Hepatocyte (in vitro differentiated cells): ENCODE measurements around the gene IL1RAPL1. TPM values are rescaled to one million over a fixed set of nuclear protein-coding genes. Genes with fewer than 3 reads are reported as not detected.

ENCODE experiments used
- DNase-seq: peaks from one replicate; pipeline ENCODE4 v3.0.0-alpha.2; 2016; ENCODE audit warnings: low spot score
- H2AFZ ChIP-seq: fragments of 200-600 bp; sonication (generic); 2 replicates; pipeline ENCODE4 v1.6.0; 2016; ENCODE audit warnings: antibody characterized with exemption, mild to moderate bottlenecking
- H3K27ac ChIP-seq: fragments of 200-600 bp; sonication (generic); 2 replicates; pipeline ENCODE4 v1.5.1; 2016; ENCODE audit warnings: mild to moderate bottlenecking
- H3K27me3 ChIP-seq: fragments of 200-600 bp; sonication (generic); 2 replicates; pipeline ENCODE4 v1.6.1; 2016
- H3K36me3 ChIP-seq: fragments of 200-600 bp; sonication (generic); replicated peaks from 2 replicates; pipeline ENCODE4 v1.5.1; 2016; ENCODE audit warnings: low read depth; ENCODE audit not compliant: insufficient read depth
- H3K4me1 ChIP-seq: fragments of 200-600 bp; sonication (generic); 2 replicates; pipeline ENCODE4 v1.5.1; 2016; ENCODE audit warnings: mild to moderate bottlenecking, moderate library complexity; ENCODE audit not compliant: insufficient read depth
- H3K4me2 ChIP-seq: fragments of 200-600 bp; sonication (generic); 2 replicates; pipeline ENCODE4 v1.6.0; 2016
- H3K4me3 ChIP-seq: fragments of 200-600 bp; sonication (generic); 2 replicates; pipeline ENCODE4 v1.5.1; 2016; ENCODE audit warnings: mild to moderate bottlenecking
- H3K79me2 ChIP-seq: fragments of 200-600 bp; sonication (generic); 2 replicates; pipeline ENCODE4 v1.6.0; 2017; ENCODE audit warnings: mild to moderate bottlenecking
- H3K9me2 ChIP-seq: fragments of 200-600 bp; sonication (generic); replicated peaks from 2 replicates; pipeline ENCODE4 v1.6.0; 2017; ENCODE audit warnings: mild to moderate bottlenecking; ENCODE audit not compliant: insufficient read depth
- H3K9me3 ChIP-seq: fragments of 200-600 bp; sonication (generic); 2 replicates; pipeline ENCODE4 v1.5.1; 2016; ENCODE audit warnings: low read depth, mild to moderate bottlenecking
- H4K20me1 ChIP-seq: fragments of 200-600 bp; sonication (generic); 2 replicates; pipeline ENCODE4 v1.6.0; 2016; ENCODE audit warnings: mild to moderate bottlenecking; ENCODE audit not compliant: insufficient read depth, poor library complexity, severe bottlenecking
- EZH2 ChIP-seq: fragments of 200-600 bp; sonication (generic); IDR thresholded peaks from 2 replicates; pipeline ENCODE4 v1.6.1; 2016; ENCODE audit warnings: antibody characterized with exemption, mild to moderate bottlenecking, borderline replicate concordance
- EZH2phosphoT487 ChIP-seq: fragments of 200-600 bp; sonication (generic); IDR thresholded peaks from one replicate; pipeline ENCODE4 v1.6.1; 2018; ENCODE audit warnings: antibody characterized with exemption, mild to moderate bottlenecking, low read depth, moderate library complexity; ENCODE audit not compliant: unreplicated experiment, severe bottlenecking
- WGBS: methylation state at CpG from one replicate; pipeline ENCODE4 v1.1.6; 2016; ENCODE audit warnings: low lambda C conversion rate; ENCODE audit errors: missing lambda C conversion rate; 5-methylcytosine and 5-hydroxymethylcytosine counted together
- polyA plus RNA-seq: library from polyadenylated mRNA; unstranded; fragments of >200 nt; fragmentation: Nextera tagmentation; extraction: Ambion mirVana; gene quantifications from 2 replicates; pipeline ENCODE4 v1.2.1, GENCODE V29; 2016
- total RNA-seq: library from RNA; depleted of rRNA; stranded (reverse); fragments of >200 nt; gene quantifications from 2 replicates; pipeline ENCODE4 v1.2.3, GENCODE V29; 2014
- TF ChIP-seq, protein P1 (sequence below): fragments of 200-600 bp; sonication (generic); IDR thresholded peaks from 2 replicates; pipeline ENCODE4 v1.5.1; 2016; ENCODE audit warnings: antibody characterized with exemption, mild to moderate bottlenecking; ENCODE audit not compliant: poor library complexity

IL1RAPL1 gene
- total and polyA plus RNA-seq, 2 experiments from 2014 or later = 0.89 to 2.7 TPM

DNA sequence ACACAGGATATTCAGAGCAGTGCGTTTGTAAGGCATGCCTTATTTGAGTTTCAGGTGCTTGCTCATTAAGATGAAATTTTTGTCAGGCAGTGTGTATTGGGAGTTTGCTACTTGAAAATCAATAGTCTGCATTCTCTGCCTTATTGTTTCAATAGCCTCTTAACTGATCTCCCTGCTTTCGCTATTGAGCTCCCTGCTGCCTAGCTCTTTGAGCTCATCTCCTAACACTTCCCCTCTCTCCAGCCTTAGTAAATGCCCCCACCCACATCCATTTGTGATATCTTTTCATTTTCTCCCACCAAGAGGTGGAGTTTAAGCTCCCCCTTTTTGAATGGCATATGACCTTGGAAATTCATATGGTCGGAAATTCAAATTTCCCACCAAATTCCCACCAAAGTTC, 256.6 kb downstream of the IL1RAPL1 start:
- Histone ChIP-seq H4K20me1 (no peaks in the 10 kb centered on the region), H3K4me2 (no peak overlapping the region), H3K4me3 (no peak overlapping the region), H3K79me2 (no peaks in the 10 kb centered on the region), H3K9me2 (no peaks in the 10 kb centered on the region), H3K9me3 (no peaks in the 10 kb centered on the region), H2AFZ (no peak overlapping the region), H3K4me1 (no peaks in the 10 kb centered on the region), H3K27ac (no peak overlapping the region), H3K36me3 (no peaks in the 10 kb centered on the region), H3K27me3 (no peaks in the 10 kb centered on the region)
- WGBS = 71% methylated on average over 3 of the region's 3 CpGs
- TF ChIP-seq EZH2phosphoT487 (no peak), EZH2 (no peak)
- TF ChIP-seq, protein P1, sequence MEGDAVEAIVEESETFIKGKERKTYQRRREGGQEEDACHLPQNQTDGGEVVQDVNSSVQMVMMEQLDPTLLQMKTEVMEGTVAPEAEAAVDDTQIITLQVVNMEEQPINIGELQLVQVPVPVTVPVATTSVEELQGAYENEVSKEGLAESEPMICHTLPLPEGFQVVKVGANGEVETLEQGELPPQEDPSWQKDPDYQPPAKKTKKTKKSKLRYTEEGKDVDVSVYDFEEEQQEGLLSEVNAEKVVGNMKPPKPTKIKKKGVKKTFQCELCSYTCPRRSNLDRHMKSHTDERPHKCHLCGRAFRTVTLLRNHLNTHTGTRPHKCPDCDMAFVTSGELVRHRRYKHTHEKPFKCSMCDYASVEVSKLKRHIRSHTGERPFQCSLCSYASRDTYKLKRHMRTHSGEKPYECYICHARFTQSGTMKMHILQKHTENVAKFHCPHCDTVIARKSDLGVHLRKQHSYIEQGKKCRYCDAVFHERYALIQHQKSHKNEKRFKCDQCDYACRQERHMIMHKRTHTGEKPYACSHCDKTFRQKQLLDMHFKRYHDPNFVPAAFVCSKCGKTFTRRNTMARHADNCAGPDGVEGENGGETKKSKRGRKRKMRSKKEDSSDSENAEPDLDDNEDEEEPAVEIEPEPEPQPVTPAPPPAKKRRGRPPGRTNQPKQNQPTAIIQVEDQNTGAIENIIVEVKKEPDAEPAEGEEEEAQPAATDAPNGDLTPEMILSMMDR = no peak
- no peak for DNase-seq

DNA sequence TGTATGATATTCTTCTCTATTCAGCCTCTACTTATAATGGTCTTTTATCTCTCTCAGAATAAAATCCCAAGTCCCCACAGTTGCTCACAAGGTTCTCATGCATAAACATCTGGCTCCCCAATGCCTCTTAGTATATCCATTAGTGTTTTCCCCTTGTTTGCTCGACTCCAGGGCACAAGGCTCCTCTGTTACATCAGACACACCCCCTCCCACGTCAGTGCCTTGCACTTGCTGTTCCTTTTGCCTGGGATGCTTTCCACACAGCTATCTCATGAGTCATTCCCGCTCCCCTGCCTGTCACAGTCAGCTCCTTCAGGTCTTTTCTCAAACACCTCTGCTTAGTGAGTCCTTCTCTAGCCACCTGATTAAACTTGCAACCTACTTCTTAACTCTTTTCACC, 260.2 kb downstream of the IL1RAPL1 start:
- peak; percentile 48 for DNase-seq
- no peak for TF ChIP-seq EZH2phosphoT487
- TF ChIP-seq, protein P1 = no peak
- TF ChIP-seq EZH2 = no peak
- Histone ChIP-seq H3K4me2 (no peak overlapping the region), H3K27me3 (no peaks in the 10 kb centered on the region), H3K4me3 (no peak overlapping the region), H3K79me2 (no peaks in the 10 kb centered on the region), H3K27ac (no peak overlapping the region), H3K36me3 (no peaks in the 10 kb centered on the region), H3K9me3 (no peaks in the 10 kb centered on the region), H3K9me2 (no peaks in the 10 kb centered on the region), H4K20me1 (no peaks in the 10 kb centered on the region), H2AFZ (no peak overlapping the region), H3K4me1 (no peaks in the 10 kb centered on the region)
- WGBS = 36% methylated on average over 3 of the region's 3 CpGs

DNA sequence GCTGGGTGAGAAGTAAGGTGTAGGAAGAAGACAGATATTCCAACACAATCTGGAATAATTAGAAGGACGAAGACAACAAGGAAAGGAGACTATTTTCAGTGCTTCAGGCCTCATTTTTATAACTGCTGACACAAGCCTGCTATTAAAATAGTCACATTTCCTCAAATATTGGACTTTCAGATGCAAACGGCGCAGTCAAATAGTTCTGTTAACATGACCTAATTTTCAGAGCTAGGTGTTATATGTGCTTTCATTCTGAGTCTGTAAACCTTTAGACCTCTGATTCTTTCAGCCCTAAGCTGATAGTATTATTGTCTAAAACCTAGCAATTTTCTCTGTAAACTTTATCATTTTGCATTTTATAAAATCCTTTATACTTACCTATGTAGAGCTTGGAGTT, 261.5 kb downstream of the IL1RAPL1 start:
- Histone ChIP-seq H4K20me1 (no peaks in the 10 kb centered on the region), H3K27me3 (no peaks in the 10 kb centered on the region), H3K4me2 (no peak overlapping the region), H3K4me1 (no peaks in the 10 kb centered on the region), H3K4me3 (no peak overlapping the region), H3K79me2 (no peaks in the 10 kb centered on the region), H3K9me2 (no peaks in the 10 kb centered on the region), H2AFZ (no peak overlapping the region), H3K36me3 (no peaks in the 10 kb centered on the region), H3K9me3 (no peaks in the 10 kb centered on the region), H3K27ac (no peak overlapping the region)
- DNase-seq = no peak
- WGBS = 70% methylated on average over 3 of the region's 3 CpGs
- TF ChIP-seq, protein P1 = no peak
- TF ChIP-seq EZH2 = no peak
- no peak for TF ChIP-seq EZH2phosphoT487

DNA sequence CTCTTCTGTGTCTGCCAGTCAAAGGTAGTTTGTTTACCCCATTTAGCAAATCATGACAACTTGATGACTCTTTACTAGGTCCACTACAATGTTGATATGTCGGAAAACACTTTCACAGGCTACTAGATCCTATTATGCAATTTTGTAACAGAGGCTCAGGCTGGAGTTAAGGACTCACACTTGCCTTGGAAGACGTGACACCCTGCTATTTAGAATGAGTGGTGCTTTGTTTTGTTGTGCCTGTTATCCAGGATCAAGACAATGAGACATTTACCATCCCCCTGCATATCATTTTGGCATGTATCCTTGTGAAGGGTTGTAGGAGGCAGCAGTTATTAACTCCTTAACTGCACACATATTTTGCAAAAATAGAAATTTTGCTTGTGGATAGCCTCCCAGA, 263.7 kb downstream of the IL1RAPL1 start:
- Histone ChIP-seq H3K27me3 (no peaks in the 10 kb centered on the region), H3K9me2 (no peaks in the 10 kb centered on the region), H3K4me2 (no peak overlapping the region), H3K36me3 (no peaks in the 10 kb centered on the region), H4K20me1 (no peaks in the 10 kb centered on the region), H3K27ac (no peak overlapping the region), H3K79me2 (no peaks in the 10 kb centered on the region), H3K4me3 (no peak overlapping the region), H3K4me1 (no peaks in the 10 kb centered on the region), H2AFZ (no peak overlapping the region), H3K9me3 (peaks cover 4% of the 10 kb centered on the region)
- no peak for DNase-seq
- WGBS = 61% methylated on average over 2 of the region's 2 CpGs
- TF ChIP-seq EZH2 (no peak), EZH2phosphoT487 (no peak)
- TF ChIP-seq, protein P1 = no peak
